Measurements from ENCODE around the gene TK1.
"Not testable (repeated sequence)": the region's sequence is repeated elsewhere in the genome, so short reads cannot be mapped to it uniquely, and the experiment has no call there.

TK1 gene

GRCh38 chr17:78143214-78144146 lies 43.4 kb downstream of the TK1 start:
- TF ChIP-seq SP1 (IDR thresholded peaks at IDR 0.05): no peak
- no peak for TF ChIP-seq SUZ12 (IDR thresholded peaks at IDR 0.05)
- TF ChIP-seq ARNT (IDR thresholded peaks at IDR 0.05): no peak
- CTCF ChIA-PET: interaction anchor here (2.0 kb wide), 1 partner anchor 8 kb away, joined by 6 read pairs; no protein-coding TSS in a partner anchor
- DNase-seq (ENCODE audit: extremely low spot score): no peak
- POLR2A ChIA-PET: interaction anchor here (1.5 to 2.2 kb wide), 3 partner anchors 9 to 43 kb away, joined by 5 to 8 read pairs (median 6); partner anchors contain the start of genes AFMID, TK1 and TMC6

- DNase-seq (ENCODE audit: extremely low spot score): no peak
- POLR2A ChIA-PET: interaction anchor here (0.8 to 3.1 kb wide), 3 partner anchors 14 to 45 kb away, joined by 4 to 19 read pairs (median 5); partner anchors contain the start of genes AFMID, TK1 and TMC6
- TF ChIP-seq CTBP1 (IDR thresholded peaks at IDR 0.05; ENCODE audit: borderline replicate concordance): no peak
- no peak for TF ChIP-seq L3MBTL2 (conservative IDR thresholded peaks at IDR 0.05)
- no peak for TF ChIP-seq LEF1 (IDR thresholded peaks at IDR 0.05; ENCODE audit: borderline replicate concordance)
- TF ChIP-seq ELF4 (IDR thresholded peaks at IDR 0.05): no peak
- TF ChIP-seq, protein P1, sequence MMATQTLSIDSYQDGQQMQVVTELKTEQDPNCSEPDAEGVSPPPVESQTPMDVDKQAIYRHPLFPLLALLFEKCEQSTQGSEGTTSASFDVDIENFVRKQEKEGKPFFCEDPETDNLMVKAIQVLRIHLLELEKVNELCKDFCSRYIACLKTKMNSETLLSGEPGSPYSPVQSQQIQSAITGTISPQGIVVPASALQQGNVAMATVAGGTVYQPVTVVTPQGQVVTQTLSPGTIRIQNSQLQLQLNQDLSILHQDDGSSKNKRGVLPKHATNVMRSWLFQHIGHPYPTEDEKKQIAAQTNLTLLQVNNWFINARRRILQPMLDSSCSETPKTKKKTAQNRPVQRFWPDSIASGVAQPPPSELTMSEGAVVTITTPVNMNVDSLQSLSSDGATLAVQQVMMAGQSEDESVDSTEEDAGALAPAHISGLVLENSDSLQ (IDR thresholded peaks at IDR 0.05): no peak
- no peak for TF ChIP-seq SUZ12 (IDR thresholded peaks at IDR 0.05)
- no peak for TF ChIP-seq SP1 (IDR thresholded peaks at IDR 0.05)
- TF ChIP-seq FOXM1 (IDR thresholded peaks at IDR 0.05; ENCODE audit: borderline replicate concordance): no peak
- no peak for TF ChIP-seq FOXA1 (IDR thresholded peaks at IDR 0.05)
- no peak for TF ChIP-seq ZNF384 (IDR thresholded peaks at IDR 0.05)
- no peak for TF ChIP-seq BHLHE40 (IDR thresholded peaks at IDR 0.05; ENCODE audit: borderline replicate concordance)
- TF ChIP-seq NFRKB (IDR thresholded peaks at IDR 0.05): no peak
- no peak for TF ChIP-seq TARDBP (IDR thresholded peaks at IDR 0.05)
- TF ChIP-seq HDGF (IDR thresholded peaks at IDR 0.05; ENCODE audit: borderline replicate concordance): no peak
- no peak for TF ChIP-seq ARNT (IDR thresholded peaks at IDR 0.05)
- TF ChIP-seq FOXK2 (IDR thresholded peaks at IDR 0.05): no peak
- CTCF ChIA-PET: interaction anchor here (0.7 to 1.1 kb wide), 3 partner anchors 11 to 45 kb away, joined by 3 to 4 read pairs (median 3); partner anchors contain the start of genes AFMID and TK1
Observed at GRCh38 chr17:78142119-78142861, 44.6 kb downstream of the TK1 start.

GRCh38 chr17:78141437-78142118 lies 45.3 kb downstream of the TK1 start:
- POLR2A ChIA-PET: interaction anchor here (0.8 to 3.1 kb wide), 3 partner anchors 13 to 45 kb away, joined by 4 to 19 read pairs (median 5); partner anchors contain the start of genes AFMID, TK1 and TMC6
- CTCF ChIA-PET: interaction anchor here (0.7 to 1.1 kb wide), 3 partner anchors 12 to 45 kb away, joined by 3 to 4 read pairs (median 3); partner anchors contain the start of genes AFMID and TK1
- no peak for DNase-seq (ENCODE audit: extremely low spot score)
- TF ChIP-seq FOXM1 (IDR thresholded peaks at IDR 0.05; ENCODE audit: borderline replicate concordance) (no peak), HDGF (IDR thresholded peaks at IDR 0.05; ENCODE audit: borderline replicate concordance) (no peak), ARNT (IDR thresholded peaks at IDR 0.05) (no peak), L3MBTL2 (conservative IDR thresholded peaks at IDR 0.05) (no peak), FOXA1 (IDR thresholded peaks at IDR 0.05) (no peak), FOXK2 (IDR thresholded peaks at IDR 0.05) (no peak), TARDBP (IDR thresholded peaks at IDR 0.05) (no peak)

DNA sequence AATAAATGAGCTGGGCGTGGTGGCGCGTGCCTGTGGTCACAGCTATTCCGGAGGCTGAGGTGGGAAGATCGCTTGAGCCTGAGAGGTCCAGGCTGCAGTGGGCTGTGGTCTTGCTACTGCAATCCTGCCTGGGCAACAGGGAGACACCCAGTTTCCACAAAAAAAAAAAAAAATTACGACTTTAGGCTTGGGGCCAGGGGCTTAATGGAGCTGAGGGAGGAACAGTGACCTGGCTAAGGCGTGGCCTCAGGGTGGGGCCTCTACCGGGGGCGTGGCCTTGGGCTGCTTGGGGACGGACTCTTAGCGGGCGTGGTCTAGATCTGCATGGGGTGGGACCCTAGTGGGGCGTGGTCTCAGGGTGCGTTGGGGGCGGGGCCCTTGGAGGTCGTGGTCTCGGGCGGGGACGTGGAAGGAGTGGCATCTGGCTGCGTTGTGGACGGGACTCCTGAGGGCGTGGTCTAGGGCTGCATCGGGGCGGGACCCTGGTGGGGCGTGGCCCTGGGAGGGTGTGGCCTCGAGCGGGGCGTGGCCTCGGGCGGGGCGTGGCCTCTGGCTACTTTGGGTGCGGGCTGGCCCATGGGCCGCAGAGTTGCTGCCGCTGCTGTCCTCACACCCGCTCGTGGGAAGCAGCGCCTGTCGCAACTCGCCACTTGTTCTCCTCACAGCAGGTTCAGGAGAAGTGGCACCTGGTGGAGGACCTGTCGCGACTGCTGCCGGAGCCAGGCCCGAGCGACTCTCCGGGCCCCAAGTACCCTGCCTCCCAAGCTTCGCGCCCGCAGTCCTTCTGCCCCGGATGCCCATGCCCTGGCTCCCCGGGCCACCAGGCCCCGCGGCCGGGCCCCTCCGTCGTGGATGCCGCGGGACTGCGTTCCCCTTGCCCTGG lies 46.4 kb downstream of the TK1 start:
- peak; percentile 100 for DNase-seq (ENCODE audit: extremely low spot score)
- CTCF ChIA-PET: interaction anchor here (0.6 to 1.2 kb wide), 5 partner anchors 35 to 239 kb away, joined by 3 to 8 read pairs (median 3); no protein-coding TSS in a partner anchor
- POLR2A ChIA-PET: interaction anchor here (0.6 to 3.1 kb wide), 4 partner anchors 9 to 47 kb away, joined by 3 to 19 read pairs (median 4); partner anchors contain the start of genes AFMID, TK1 and TMC6
- TF ChIP-seq HDGF (IDR thresholded peaks at IDR 0.05; ENCODE audit: borderline replicate concordance): peak; percentile 98; the same call in 1 of the 2 replicates
- TF ChIP-seq ELF4 (IDR thresholded peaks at IDR 0.05): no peak
- TF ChIP-seq FOXM1 (IDR thresholded peaks at IDR 0.05; ENCODE audit: borderline replicate concordance): no peak
- TF ChIP-seq ARNT (IDR thresholded peaks at IDR 0.05): no peak
- TF ChIP-seq SUZ12 (IDR thresholded peaks at IDR 0.05): no peak
- TF ChIP-seq L3MBTL2 (conservative IDR thresholded peaks at IDR 0.05): no peak; the same call in 1 of the 2 replicates
- TF ChIP-seq SP1 (IDR thresholded peaks at IDR 0.05): peak; percentile 96
- no peak for TF ChIP-seq BHLHE40 (IDR thresholded peaks at IDR 0.05; ENCODE audit: borderline replicate concordance)
- TF ChIP-seq NFRKB (IDR thresholded peaks at IDR 0.05): no peak
- TF ChIP-seq ZNF384 (IDR thresholded peaks at IDR 0.05): peak; percentile 75
- no peak for TF ChIP-seq LEF1 (IDR thresholded peaks at IDR 0.05; ENCODE audit: borderline replicate concordance)
- no peak for TF ChIP-seq FOXA1 (IDR thresholded peaks at IDR 0.05)
- no peak for TF ChIP-seq TARDBP (IDR thresholded peaks at IDR 0.05)
- no peak for TF ChIP-seq FOXK2 (IDR thresholded peaks at IDR 0.05)
- TF ChIP-seq CTBP1 (IDR thresholded peaks at IDR 0.05; ENCODE audit: borderline replicate concordance): no peak
- TF ChIP-seq, protein P1 (IDR thresholded peaks at IDR 0.05): peak; percentile 60; the same call in 1 of the 2 replicates

- POLR2A ChIA-PET: interaction anchor here (0.8 to 3.1 kb wide), 3 partner anchors 11 to 47 kb away, joined by 4 to 19 read pairs (median 4); partner anchors contain the start of genes AFMID, TK1 and TMC6
- CTCF ChIA-PET: interaction anchor here (0.6 to 1.2 kb wide), 3 partner anchors 36 to 877 kb away, joined by 3 to 4 read pairs (median 4); no protein-coding TSS in a partner anchor
- DNase-seq (ENCODE audit: extremely low spot score): not testable (repeated sequence)
Observed at GRCh38 chr17:78139861-78140168, 47.0 kb downstream of the TK1 start.
